GM19455 (cell line): ENCODE data around the gene METTL26.
A peak's percentile ranks its signal among the peaks of the same experiment; 100 is the strongest.
"Not testable (repeated sequence)": the region's sequence is repeated elsewhere in the genome, so short reads cannot be mapped to it uniquely, and the experiment has no call there.

Source experiments
- ATAC-seq: cut with Tn5 transposase; IDR thresholded peaks from one replicate; pipeline ENCODE4 v1.9.1; 2021; ENCODE audit not compliant: unreplicated experiment

The METTL26 gene

GRCh38 chr16:598823-599739 is 37.0 kb downstream of the METTL26 start:
- no peak for ATAC-seq

GRCh38 chr16:597655-598054 is 38.5 kb downstream of the METTL26 start:
- not testable (repeated sequence) for ATAC-seq

DNA sequence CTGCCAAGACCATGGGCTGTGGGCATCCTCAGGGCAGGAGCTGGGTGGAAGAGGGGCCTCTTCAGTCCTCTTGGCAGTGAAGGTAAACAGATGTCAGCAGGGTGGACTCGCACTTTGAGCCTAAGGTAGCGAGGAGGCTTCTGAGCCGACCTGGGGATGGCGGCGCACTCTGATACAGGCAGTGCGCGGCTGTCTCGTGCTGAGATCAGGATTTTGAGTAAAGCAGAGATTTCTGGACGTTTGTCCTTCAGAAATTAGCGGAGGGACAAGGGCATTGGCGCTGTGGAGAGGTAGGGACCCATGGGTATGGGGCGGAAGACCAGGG is 39.4 kb downstream of the METTL26 start:
- no peak for ATAC-seq

DNA sequence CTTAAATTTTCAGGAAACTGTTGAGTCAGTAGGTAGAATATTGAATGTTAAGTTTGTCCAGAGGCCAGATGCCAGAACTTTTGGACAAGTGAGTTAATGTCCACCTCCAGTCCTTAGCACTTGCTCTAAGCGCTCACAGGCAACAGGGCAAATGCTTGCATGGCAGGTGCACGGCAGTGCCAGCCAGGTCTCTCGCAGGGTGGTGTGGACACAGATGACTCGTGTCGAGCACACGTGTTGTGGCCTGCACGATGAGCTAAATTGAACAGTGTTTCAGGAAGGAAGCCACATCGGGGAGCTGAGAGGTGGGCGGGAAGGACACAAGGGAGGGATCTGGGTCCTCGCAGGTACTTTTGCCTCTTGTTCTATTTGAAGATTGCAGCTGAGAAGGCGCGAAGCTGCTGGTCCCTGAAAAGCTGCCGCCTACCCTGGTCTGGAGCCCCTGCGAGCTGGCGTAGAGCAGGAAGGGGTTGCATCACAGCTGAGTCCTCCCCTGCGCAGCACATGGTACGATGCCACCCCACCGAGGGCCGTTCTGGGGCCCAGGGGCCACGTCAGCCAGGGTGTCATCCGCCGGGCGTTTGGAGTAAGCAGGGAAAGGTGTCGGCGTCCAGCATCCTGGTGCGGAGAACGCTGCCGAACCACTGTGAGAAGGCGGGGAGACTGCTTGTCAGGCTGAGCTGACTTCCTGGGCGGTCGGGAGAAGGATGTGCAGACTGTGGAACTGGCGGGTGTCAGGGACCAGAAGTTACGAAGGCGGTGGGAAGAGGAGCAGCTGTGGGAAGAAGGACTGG is 40.0 kb downstream of the METTL26 start:
- no peak for ATAC-seq

DNA sequence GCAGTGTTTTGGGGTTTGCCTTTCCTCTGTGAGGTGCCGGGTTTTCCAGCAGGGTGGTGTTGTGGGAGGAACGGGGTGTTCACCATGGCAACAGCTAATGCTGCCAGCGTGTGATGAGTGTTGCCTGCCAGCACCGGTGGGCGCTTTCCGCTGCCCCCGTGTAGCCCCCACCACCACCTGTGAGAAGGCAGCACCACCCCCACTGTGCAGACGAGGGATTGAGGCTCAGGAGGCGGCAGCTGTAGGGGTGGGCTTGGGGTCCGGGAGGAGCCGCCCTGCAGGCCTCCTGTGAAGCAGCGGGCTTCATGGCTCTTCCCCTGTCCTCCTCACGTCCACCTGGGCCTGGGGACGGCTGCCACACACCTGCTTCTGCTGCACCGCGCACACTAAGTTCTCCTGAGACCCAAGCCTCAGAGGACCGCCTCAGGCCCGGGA is 41.0 kb downstream of the METTL26 start:
- no peak for ATAC-seq

GRCh38 chr16:593807-594206 is 42.3 kb downstream of the METTL26 start:
- ATAC-seq, result no peak

GRCh38 chr16:593406-593805 is 42.7 kb downstream of the METTL26 start:
- ATAC-seq, result no peak

DNA sequence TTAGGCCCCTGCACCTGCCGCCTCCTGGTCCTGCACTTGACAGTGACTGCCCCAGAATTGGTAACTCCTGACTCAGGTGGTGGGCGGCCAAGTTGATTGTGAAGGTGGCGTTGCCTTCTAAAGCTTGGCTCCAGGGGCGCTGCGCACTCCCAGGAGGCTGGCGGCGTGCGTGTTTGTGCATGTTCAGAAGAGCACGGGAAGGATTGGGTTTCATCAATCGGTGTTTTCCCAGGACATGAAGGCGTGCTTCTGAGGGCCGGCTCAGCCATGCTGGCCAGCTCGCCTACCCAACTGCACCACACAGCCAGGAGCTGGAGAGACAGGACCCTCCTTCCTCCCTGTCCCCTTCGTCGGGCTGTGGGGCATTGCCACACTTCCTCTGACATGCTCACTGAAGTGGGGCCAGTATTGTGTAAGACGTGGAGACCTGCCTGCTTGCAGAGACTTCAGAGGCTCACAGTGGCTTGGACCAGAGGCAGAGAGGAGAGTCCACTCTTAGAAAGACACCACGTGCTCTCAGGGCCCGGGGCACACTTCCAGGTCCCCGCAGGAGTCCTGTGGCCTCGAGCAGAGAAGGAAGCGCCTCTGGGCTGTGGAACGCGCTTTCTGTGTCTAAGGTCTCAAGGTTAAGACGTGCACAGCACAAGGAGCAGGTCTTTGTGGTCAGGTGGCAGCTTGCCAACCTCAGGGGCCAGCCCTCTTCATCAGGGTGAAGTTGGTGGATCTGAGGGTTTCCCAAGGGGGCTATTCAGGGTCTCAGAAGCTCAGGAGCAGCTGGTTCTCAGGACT is 43.4 kb downstream of the METTL26 start:
- ATAC-seq, result no peak

DNA sequence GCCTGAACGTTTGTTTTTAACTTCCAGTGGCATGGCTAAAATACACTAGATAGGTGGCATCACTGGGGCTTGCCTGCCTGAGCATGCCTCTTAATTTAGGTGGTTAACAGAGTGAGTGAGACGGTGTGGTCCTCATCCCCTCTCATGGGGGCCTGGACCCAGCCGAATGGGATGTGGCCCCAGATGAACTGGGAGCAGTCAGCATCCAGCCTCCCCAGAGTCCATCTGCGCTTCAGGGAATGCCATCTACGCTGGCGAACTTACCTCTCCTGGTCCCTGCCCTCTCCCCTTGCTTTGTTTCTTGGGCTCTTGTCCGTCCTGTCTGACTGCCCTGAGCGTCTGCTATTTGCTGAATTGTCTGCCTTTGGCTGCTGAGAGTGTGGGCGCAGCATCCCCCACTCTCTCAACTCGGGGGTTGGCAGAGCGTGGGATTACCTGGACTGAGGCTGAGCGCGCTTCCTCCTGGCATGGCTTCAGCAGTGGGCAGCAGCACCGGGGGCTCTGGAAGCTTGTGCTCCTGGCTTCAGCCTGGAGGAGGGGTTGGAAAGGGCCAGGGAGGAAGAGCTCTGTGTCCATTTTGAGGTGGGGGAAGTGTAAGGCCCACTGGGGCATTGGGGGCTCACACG is 44.1 kb downstream of the METTL26 start:
- no peak for ATAC-seq

- no peak for ATAC-seq
Measured at GRCh38 chr16:591231-591630, 44.9 kb downstream of the METTL26 start.

DNA sequence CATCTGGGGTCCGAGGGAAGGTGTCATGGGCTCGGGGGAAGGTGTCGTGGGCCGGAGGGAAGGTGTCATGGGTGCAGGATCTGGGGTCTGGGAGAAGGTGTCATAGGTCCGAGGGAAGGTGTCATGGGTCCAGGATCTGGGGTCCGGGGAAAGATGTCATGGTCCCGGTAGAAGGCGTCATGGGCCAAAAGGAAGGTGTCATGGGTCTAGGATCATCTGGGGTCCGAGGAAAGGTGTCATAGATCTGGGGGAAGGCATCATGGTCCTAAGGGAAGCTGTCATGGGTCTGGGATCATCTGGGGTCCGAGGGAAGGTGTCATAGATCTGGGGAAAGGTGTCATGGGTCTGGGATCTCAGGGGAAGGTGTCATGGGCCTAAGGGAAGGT is 45.3 kb downstream of the METTL26 start:
- no peak for ATAC-seq

DNA sequence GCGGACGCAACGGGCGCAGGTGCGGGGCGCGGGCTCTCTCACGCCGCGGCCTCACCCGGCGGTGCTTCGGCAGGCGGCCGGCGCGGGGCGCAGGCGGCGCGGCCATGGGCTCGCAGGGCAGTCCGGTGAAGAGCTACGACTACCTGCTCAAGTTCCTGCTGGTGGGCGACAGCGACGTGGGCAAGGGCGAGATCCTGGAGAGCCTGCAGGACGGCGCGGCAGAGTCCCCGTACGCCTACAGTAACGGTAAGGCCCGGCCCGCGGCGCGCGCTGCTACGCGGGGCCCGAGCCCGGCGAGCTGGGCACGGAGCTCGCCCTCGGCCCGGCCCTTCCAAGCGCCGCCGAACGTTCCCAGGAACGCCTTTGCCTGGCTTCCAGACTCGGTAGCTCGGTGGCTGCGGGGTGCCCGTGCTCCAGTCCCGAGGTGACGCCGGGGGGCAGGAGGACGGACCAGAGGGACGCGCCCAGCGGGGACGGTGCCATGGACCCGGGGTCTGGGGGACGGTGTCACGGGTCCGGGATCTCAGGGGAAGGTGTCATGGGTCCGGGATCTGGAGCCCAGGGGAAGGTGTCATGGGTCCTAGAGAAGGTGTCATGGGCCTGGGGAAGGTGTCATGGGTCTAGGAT is 45.8 kb downstream of the METTL26 start:
- no peak for ATAC-seq

DNA sequence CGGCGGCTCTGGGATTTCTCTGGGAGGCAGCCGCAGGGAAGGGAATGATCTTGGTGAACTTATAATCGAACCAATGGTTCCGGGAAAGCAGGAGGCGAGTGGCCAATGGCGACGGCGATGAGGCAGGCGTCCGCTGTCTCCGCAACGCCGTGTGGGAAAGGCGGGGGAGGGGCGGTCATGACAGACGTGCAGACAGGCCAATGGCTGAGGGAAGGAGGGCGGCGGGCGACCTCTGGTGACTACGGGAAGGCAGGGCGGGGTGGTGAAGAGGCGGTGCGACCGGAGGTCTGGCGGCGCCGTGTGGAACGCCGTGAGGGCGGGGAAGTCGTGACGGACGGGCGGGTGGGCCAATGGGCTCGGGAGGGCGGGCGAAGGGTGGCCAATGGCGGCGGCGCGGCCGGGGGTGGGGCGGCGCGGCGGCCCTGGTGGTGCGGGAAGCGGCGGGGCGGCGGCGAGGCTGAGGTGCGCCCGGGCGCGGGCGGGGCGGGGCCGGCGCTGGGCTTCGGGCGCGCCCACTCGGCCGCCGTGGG is 46.4 kb downstream of the METTL26 start, which contains the start of gene RAB40C:
TSS of gene RAB40C (plus strand) at position 409 of the 530 bp plus-strand sequence. CDS start 226 bp downstream, outside the sequence.
- peak; percentile 68 for ATAC-seq

GRCh38 chr16:588889-589657 is 47.0 kb downstream of the METTL26 start:
- ATAC-seq, result peak; percentile 73

DNA sequence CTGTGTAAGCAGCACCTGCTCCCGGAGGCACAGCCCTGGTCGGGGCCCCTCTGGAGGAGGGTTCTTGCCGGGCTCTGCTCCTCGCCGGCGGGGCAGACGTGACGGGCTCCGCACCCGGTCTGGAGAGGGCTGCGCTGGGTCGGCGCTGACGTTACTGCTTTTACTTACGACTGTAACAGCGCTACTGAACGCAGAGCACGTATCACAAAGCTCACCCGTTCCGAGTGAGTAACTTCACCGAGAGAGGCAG is 47.5 kb downstream of the METTL26 start:
- ATAC-seq, result peak; percentile 0

- ATAC-seq, result no peak
Measured at GRCh38 chr16:586645-587590, 49.2 kb downstream of the METTL26 start.

DNA sequence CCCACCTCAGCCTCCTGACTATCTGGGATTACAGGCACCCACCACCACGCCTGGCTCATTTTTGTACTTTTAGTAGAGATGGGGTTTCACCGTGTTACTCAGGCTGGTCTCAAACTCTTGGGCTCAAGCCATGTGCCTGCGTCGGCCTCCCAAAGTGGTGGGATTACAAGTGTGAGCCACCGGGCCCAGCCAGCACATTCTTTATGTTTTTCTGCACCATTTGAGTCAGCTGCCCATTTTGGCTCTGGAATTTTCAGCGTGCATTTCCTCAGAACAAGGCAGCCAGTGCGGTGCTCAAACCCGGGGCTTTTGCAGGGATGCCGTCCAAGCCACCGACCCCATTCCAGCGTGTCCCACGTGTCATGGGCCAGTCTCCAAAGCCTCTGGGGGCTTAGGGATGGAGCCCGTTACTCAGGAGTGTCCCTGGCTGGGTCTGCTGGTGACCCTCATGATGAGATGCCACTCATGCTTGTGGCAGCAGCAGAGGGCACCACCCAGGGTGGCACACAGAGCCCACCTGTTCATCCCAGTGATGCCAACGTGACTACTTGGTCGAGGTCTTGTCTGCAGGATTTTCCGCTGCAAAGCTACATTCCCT is 50.0 kb downstream of the METTL26 start:
- ATAC-seq, result no peak

DNA sequence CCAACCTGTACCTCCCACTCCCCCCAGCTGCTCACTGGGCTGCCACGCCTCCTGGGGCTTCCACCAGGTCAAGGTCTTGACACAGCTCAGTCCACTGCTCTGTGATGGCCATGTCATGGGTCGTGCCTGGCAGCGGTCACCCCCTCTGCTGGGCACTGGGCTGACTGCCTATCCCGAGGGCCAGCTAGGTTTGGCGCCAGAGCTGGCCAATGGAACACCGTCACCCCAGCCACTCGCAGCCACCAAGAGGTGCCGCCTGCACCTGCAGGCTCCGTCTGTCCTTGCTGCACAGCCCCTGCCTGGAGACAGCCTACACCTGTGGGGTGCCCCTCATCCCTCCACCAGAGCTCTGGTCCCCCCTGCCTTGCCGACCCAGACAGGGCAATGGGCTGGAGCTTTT is 50.8 kb downstream of the METTL26 start:
- no peak for ATAC-seq
